GDM1 (cell line): ENCODE data around the gene LIN28A.
"Not testable (repeated sequence)": the region's sequence is repeated elsewhere in the genome, so short reads cannot be mapped to it uniquely, and the experiment has no call there.

Source experiments
- DNase-seq: peaks from one replicate; lab custom pipeline; 2025; lab: John Stamatoyannopoulos, UW

LIN28A gene, protein sequence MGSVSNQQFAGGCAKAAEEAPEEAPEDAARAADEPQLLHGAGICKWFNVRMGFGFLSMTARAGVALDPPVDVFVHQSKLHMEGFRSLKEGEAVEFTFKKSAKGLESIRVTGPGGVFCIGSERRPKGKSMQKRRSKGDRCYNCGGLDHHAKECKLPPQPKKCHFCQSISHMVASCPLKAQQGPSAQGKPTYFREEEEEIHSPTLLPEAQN

DNA sequence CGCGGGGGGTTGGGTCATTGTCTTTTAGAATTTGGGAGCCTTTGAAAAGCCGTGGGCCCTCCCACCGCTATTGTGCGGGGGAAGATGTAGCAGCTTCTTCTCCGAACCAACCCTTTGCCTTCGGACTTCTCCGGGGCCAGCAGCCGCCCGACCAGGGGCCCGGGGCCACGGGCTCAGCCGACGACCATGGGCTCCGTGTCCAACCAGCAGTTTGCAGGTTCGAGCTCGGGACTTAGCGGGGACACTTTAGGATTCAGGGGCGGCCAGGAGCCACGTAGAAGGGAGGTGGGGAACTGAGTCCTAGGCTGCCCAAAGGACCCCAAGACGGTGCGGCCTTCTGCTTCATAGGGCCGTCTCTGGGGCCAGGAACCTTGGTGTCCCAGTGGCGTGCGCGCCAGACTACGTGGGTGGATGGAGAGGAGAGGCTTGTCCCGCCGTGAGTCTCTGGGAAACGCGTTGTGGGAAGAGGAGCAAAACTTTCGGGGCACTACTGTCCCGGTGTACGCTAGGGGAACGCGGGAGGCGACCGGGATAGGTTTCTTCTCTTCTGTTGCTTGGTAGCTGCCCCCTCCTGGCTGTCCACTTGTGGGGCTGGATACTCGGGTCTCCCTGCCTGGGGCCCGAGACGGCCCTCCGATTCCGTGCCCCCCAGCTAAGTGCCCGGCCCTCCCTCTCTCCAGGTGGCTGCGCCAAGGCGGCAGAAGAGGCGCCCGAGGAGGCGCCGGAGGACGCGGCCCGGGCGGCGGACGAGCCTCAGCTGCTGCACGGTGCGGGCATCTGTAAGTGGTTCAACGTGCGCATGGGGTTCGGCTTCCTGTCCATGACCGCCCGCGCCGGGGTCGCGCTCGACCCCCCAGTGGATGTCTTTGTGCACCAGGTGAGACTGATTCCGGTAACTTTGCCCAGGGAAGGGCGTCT is at the start of gene LIN28A:
LIN28A (plus strand) TSS at position 112 of the 918 bp plus-strand sequence; CDS start at position 187, 75 bp downstream.
- DNase-seq = no peak

DNA sequence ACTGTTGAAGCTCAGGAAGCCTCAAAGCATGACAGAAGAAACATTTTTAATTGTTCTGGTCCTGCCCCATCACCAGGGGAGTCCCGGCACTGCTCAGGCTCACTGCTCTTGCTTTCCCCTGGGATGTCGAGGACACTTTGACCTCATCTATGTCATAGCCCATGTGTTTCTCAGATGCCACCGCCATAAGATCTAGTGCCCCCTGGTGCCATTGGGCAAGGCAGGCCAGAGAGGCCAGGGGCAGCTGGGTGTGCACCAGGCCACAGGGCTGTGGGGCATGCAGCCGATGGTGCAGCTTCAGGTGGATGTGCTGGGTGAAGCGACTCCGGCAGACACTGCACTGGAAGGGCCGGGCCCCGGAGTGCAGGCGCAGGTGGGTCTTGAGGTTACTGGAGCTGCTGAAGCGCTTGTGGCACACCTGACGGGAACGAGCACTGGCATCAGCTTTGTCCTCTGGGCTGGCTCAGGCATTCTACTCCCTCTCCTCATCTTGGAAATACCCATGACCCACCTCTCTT is 49.0 kb upstream of the LIN28A start:
- no peak for DNase-seq

DNA sequence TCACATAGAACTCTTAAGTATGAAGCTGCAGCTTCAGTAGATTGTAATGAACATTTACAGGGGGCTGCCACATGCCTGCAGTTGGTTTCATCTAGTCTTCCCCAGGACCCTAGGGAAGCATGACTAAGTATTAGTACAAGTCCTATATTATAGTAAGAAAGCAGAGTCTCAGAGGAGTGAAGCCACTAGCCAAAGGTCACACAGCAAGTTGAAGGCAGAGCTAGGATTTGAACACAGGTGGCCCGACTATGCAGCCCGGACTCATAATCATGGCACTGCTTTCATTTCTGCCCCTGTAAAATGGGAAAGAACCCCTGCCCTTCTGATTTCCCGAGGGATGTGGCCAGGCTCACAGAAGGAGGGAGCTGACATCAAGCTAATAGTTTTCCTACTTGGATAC is 48.3 kb upstream of the LIN28A start:
- DNase-seq = no peak

- peak; percentile 84 for DNase-seq
These were observed 46.8 kb upstream of the LIN28A start for GRCh38 chr1:26363549-26364448.

- no peak for DNase-seq
These were observed 45.7 kb upstream of the LIN28A start for GRCh38 chr1:26364956-26365355.

GRCh38 chr1:26367441-26367840 is 43.2 kb upstream of the LIN28A start:
- DNase-seq = no peak

- no peak for DNase-seq
These were observed 42.6 kb upstream of the LIN28A start for GRCh38 chr1:26368006-26368405.

DNA sequence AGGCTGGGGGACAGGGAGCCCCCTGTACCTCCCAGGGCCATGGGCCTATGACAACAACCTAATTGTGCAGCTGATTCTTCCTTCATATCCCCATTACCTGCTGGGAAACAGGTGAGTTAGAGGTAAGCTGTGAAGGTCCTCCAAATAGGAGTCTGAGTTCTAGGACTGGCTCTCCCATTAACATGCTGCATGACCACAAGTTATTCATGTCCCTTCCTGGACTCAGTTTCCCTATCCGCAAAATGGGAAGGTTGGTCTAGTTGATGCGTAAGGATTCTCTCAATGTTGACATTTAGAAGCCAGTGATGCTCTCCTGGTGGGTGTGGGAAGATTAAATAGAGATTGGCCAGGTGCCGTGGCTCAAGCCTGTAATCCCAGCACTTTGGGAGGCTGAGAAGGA is 42.1 kb upstream of the LIN28A start:
- no peak for DNase-seq

DNA sequence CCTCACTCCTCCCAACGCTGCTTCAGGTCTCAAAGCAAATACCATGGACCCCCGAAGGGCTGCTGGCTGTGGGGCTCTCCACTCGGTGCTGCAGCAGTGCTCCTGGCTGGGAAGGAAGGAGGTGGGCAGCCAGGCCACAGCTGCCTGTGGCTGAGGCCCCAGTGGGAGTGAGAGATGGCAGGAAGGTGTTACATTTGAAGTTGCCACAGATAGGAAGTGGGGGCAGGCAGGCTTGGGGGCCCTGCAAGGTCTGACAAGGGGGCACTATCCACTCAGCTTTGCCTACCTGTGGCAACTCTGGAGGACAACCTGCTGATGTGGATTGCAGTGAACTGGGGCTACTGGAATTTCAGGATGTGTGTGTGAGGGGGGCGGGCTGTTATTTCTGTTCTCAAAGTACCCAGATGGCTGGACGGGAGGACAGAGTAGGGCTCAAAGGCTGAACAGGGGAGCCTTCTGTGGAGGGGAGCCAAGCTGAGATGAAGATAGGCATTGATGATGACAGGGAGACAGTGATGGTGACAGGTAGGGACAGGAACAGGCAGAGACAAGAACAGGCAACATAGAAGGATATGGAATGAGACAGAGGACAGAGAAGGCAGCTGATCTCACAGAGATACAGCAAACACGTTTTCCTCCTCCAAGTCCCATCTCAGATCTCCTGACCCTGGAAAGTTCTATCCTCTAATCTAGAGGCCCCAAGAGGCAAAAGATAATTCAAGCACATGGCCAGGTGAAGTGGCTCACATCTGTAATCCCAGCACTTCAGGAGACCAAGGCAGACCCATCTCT is 39.8 kb upstream of the LIN28A start:
- no peak for DNase-seq

DNA sequence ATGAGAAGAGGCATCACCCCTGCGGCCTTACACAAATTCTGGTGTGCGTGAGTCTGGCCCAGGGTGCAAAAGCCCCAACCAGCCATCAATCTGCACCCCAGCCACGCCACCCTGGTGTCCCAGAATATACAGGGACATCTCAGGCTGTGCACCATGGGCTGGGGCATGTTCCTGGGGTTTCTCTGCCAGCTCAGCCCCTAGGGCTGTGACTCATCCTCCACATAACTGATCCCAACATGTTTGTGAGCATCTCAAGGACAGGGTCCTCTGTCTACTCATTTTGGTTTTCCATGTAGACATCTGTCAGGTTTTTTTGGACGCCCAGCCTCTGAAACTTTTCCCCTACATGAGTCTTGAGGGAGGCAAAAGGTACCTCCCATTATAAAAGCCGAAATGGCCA is 38.6 kb upstream of the LIN28A start:
- no peak for DNase-seq

DNA sequence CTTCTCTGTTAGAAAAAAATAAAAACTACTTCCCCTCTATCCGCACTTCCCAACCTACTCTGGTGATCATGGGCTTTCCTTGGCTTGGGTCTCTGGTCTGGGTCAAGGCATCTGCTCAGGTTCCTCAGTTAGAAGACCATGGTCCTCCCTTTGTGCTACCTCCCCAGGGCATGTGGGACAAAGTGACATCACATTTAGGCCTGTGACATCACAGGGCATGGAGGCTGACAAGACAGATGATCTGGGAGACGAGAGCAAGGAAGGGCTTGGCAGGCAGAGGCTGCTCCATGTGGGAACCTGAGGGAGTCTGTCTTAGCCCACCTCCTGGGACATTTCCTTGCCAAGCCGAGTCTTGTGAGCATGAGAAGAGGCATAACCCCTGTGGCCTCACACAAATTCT is 38.0 kb upstream of the LIN28A start, which contains the start of gene ZNF683:
ZNF683 (minus strand) TSS at position 140 of the 400 bp plus-strand sequence. CDS start 4,179 bp downstream, outside the sequence.
- not testable (repeated sequence) for DNase-seq

- DNase-seq = no peak
These were observed 37.3 kb upstream of the LIN28A start for GRCh38 chr1:26373281-26373680.

DNA sequence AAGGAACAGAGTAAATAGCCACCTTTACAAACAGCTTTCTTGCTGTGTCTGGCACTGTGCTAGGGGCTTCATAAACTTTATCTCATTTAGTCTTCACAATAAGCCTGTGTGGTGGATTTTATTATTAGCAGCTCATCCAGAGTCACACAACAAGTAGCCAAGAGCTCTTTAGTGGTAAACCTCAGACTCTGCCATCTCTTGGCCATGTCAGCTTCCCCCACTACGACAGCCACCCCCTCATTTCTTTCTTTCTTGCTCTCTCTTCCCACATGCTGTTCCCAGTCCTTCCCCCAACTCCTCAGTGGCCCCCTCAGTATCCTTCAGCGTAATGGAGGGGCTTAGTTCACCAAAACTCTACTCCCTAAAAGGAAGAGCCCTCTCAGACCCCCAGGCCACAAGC is 36.8 kb upstream of the LIN28A start:
- DNase-seq = no peak

DNA sequence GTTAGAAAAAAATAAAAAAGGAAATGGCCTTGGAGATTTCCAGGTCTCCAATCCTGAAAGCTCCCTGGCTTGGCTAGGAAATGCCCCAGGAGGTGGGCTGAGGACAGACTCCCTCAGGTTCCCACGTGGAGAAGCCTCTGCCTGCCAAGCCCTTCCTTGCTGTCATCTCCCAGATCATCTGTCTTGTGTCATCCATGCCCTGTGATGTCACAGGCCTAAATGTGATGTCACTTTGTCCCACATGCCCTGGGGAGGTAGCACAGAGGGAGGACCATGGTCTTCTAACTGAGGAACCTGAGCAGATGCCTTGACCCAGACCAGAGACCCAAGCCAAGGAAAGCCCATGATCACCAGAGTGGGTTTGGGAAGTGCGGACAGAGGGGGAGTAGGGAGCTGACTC is 36.3 kb upstream of the LIN28A start:
- not testable (repeated sequence) for DNase-seq

- DNase-seq = peak; percentile 51
These were observed 35.5 kb upstream of the LIN28A start for GRCh38 chr1:26375081-26375480.

- no peak for DNase-seq
These were observed 34.6 kb upstream of the LIN28A start for GRCh38 chr1:26376050-26376449.

- DNase-seq = peak; percentile 83
These were observed 32.3 kb upstream of the LIN28A start for GRCh38 chr1:26378088-26378878.

DNA sequence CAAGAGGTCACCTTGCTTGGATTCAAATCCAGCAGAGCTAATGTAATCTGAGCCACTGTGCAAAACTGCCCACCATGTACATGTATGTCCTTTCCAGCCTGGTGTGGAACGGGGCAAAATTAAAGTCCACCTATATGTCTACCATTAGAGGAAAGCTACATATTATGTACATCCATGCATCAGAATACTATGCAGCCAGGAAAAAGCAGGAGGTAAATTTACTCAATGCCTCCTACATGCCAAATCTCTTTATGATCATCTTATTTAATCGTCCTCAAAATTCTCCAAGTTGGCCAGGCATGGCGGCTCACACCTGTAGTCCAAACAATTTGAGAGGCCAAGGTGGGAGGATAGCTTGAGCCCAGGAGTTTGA is 31.8 kb upstream of the LIN28A start:
- DNase-seq = no peak

DNA sequence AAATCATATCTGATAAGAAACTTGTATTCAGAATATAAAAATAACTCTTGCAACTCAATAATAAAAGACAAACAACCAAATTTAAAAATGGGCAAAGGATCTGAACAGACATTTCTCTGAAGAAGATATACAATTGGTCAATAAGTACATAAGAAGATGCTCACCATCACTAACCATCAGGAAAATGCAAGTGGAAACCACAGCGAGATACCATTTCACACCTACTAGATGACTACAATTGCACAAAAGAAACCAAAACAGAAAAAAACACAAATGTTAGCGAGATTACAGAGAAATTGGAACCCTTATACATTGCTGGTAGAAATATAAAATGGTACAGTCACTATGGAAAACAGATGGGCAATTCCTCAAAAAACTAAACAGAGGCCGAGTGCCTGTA is 26.5 kb upstream of the LIN28A start:
- DNase-seq = no peak

GRCh38 chr1:26385063-26385462 is 25.6 kb upstream of the LIN28A start:
- DNase-seq = not testable (repeated sequence)
